ENCODE data around the gene LEF1.
A peak's percentile ranks its signal among the peaks of the same experiment; 100 is the strongest.
"Not testable (repeated sequence)": the region's sequence is repeated elsewhere in the genome, so short reads cannot be mapped to it uniquely, and the experiment has no call there.

The LEF1 gene

DNA sequence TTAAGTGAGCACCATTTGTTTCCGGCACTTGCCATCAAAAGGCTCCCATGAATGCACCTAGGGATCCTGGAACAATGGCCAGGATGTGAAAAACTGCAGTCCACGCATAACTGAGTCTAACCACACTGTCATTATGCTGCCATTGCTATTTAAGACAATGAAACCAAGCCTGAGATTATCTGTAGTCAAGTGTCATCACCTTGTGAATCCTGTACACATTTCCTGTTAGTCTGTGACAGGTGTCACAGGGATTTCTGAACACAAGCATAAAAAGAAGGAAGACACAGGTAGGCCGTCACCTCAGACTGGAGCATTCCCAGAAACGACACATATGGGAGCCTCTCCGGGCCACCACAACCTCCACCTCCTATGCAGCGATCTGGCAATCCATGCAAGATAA is 112.3 kb downstream of the LEF1 start:
- DNase-seq: no peak

GRCh38 chr4:108055787-108056186 is 112.9 kb downstream of the LEF1 start:
- no peak for DNase-seq

DNA sequence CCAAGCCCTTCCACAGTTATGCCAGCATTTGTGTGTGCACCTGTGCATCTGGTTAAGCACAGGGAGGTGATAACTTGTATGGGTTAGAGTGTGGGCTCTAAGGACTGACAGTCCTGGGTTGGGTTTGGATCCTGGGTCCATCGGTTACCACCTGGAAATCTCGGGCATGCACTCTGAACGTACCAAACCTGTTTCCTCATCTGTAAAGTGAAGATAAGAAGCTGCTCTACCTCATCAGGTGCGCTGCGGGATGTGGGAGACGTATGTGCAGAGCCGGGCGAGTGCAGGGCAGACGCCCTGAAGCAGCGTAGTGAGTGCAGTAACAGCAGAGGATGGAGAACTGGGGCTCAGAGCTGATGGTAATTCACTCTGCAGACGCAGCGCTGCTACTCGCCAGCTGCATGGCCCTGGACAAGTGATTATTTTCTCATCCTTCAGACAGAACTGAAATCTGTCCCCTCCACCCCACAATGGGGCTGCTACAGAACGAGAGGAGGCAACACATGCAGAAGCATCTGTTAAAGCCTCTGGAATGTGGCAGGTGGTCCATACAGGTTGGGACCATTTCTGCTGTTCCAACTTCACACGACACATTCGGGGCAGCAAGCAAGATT is 114.6 kb downstream of the LEF1 start:
- DNase-seq: no peak

GRCh38 chr4:108053251-108053711 is 115.5 kb downstream of the LEF1 start:
- no peak for DNase-seq

GRCh38 chr4:108052558-108053120 is 116.1 kb downstream of the LEF1 start:
- no peak for DNase-seq

DNA sequence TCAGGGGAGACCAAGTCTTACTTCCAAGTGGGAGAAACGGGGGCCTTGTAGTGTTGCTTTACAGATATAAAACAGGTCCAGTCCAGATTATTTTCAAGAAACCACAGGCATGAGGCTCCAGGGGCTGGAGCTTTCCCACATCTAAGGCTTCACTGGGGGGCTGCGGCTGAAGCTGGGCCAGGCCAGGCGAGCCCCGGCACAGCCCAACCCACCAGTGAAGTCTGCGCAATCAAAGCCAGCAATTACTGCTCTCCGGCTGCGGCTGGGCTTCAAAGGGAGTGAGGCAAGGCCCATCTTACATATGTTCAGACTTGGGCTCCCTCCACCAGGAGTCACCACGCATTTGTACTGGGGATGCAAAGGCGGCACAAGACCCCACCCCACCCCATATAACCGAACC is 117.4 kb downstream of the LEF1 start:
- no peak for DNase-seq

- not testable (repeated sequence) for DNase-seq
These were observed 118.3 kb downstream of the LEF1 start for GRCh38 chr4:108050166-108051111.

DNA sequence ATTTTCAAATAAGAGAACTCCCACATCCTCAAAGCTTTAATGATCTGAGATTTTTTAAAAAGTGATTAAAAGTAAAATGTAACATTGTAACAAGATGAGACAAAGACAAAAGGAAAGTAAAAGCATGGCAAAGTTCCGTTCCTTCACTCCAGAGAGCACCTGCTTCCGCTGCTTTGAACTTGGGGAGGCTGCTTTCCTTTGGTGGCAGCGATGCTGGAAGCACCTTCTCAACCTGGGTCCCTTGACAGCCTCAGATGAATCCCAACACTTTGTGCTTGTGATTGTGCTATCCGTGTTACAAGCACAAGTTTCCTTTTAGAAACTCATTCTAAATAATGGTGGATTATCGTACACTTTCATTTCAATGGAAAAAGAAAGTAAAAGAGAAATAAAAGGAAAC is 119.3 kb downstream of the LEF1 start:
- no peak for DNase-seq

- no peak for DNase-seq
These were observed 119.7 kb downstream of the LEF1 start for GRCh38 chr4:108048997-108049396.

DNA sequence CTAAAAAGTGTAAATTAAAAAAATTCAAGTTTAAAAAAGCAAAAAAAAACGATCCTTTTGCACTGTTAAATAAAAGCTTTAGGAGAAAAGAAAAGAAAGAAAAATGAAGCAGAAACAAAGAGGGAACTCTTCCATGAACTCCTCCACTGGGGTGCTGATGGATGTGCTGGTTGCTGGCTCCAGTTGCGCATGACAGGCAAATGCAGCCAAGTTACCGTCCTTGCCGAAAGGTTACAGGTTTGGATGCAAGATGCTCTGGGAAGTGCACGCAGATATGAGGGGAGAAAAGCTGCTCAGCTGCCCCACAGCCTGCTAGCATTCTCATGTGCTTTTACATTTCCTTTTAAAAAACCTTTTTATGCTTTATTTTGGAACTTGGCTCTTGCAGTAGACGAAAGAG is 120.6 kb downstream of the LEF1 start:
- DNase-seq: no peak

- no peak for DNase-seq
These were observed 121.5 kb downstream of the LEF1 start for GRCh38 chr4:108047199-108047598.

- DNase-seq: no peak
These were observed 123.1 kb downstream of the LEF1 start for GRCh38 chr4:108045687-108046024.

GRCh38 chr4:108044951-108045686 is 123.6 kb downstream of the LEF1 start:
- DNase-seq: no peak

- DNase-seq: peak; percentile 50
These were observed 125.2 kb downstream of the LEF1 start for GRCh38 chr4:108043526-108043925.

- DNase-seq: no peak
These were observed 125.8 kb downstream of the LEF1 start for GRCh38 chr4:108042927-108043326.

DNA sequence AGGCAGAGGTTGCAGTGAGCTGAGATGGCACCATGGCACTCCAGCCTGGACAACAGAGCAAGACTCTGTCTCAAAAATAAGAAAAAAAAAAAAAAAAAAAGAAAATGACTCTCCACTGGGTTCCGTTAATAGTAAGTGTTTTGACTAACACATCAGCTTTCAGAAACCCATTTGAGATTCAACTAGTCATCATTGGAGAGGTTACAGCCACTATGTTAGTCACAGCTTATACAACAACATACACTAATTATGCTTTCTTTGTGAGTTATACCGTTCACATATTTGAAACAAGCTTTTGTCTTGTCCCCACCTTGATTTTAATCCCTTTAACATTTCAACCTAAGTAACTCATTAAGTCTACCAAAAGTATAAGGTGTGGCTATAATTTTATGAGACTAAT is 130.8 kb downstream of the LEF1 start:
- no peak for DNase-seq

DNA sequence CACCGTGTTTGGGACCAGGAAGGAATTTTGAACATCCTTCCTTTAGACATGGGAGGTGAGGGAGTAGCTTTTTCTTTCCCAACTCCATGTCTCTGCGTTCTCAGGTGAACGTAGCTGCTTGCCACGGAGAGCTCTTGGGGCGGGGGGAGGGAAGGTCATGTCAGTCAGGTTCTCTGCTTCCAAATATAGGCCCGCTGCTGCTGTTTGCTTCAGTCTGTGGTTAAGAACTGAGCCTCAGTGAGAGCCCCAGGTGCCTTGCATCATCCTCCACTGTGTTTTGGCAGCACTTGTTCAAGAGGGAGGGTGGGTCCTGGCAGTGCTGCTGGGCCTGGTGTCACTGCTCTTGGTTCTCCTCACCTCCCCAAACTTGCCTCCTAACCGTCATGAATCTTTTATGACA is 132.5 kb downstream of the LEF1 start:
- DNase-seq: no peak

DNA sequence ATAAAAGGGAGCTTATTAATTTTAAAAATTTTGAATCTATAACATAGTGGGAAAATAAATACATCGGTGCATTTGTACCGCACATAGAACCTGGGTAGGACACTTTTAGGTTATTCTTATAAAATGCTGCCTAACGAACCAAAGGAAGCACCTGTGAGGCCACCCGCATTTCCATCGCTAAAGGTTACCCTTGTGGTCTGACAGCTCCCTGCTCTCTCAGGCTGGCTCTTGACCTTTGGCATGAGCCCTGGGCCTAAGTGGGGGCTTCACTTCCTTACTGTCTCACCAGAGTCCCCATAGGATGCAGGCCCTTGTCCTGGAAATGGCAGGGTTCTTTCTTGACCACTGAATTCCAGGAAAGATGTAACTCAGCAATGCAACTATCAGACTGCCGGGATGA is 133.0 kb downstream of the LEF1 start:
- DNase-seq: no peak

GRCh38 chr4:108034565-108034964 is 134.2 kb downstream of the LEF1 start:
- no peak for DNase-seq

- no peak for DNase-seq
These were observed 135.4 kb downstream of the LEF1 start for GRCh38 chr4:108033348-108033747.

GRCh38 chr4:108031427-108032083 is 137.2 kb downstream of the LEF1 start:
- no peak for DNase-seq

DNA sequence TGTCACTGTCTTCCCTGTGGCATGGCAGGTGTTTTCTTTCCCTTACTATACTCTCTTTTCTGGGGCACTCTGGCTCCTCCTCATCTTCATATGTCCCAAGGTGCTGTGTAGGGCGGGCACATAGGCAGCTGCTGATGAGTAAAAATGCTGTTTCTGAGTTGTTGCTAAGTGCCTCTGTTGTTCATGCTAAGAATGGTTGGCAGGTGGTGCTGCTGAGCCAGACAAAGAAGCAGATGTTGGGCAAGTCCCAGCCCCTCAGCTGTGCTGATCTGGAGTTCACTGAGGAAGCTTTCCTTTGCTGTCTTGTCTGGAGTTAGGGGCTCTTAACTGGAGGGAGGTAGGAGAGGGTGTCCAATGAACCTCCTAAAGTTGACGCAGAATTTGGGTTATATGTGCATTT is 138.4 kb downstream of the LEF1 start:
- DNase-seq: no peak

GRCh38 chr4:108029731-108030130 is 139.0 kb downstream of the LEF1 start:
- DNase-seq: no peak
